HPDE6-E6E7 (cell line): ENCODE results near the gene FBXL17.

Experiments
- DNase-seq: peaks from one replicate; pipeline ENCODE4 v3.0.0; 2011; ENCODE audit warnings: missing footprints; ENCODE audit errors: extremely low spot score

Gene FBXL17

GRCh38 chr5:107954254-107954653 is 427.6 kb downstream of the FBXL17 start:
- no peak for DNase-seq

DNA sequence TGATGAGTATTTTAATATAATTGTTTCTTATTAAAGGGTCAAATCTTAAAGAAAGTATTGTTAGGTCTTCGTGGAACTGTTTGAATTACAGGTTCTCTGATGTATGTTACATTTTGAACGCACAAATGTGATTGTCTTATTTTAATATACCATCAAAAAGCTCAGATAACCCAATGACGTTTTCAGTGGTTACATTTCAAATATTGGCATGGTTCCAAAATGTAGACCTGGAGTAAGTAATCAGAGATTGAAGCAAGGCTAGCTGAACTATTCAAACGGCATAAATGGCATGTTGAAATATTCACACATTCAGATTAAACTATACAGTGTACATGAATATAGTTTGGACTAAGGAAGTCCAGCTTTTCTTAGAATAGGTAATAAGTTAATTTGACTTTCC is 429.4 kb downstream of the FBXL17 start:
- DNase-seq = no peak

DNA sequence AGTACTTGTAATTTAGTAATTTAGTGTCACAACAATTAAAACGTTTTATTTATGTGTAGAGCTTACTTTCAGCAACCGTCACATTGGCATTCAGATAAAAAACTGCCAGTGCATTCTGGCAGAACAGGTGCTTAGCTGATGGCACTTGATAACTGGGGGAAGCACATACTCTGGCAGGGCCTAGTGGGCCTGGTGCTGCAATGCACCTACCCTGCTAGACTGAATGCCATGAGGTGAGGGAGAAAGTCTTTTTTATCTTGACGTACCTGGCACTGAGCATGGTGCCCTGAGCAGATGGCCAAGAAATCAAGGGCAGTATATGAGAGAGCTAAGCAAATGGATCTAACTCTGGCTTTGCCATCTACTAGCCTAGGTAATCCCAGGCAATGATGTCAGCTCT is 430.6 kb downstream of the FBXL17 start:
- DNase-seq = no peak

DNA sequence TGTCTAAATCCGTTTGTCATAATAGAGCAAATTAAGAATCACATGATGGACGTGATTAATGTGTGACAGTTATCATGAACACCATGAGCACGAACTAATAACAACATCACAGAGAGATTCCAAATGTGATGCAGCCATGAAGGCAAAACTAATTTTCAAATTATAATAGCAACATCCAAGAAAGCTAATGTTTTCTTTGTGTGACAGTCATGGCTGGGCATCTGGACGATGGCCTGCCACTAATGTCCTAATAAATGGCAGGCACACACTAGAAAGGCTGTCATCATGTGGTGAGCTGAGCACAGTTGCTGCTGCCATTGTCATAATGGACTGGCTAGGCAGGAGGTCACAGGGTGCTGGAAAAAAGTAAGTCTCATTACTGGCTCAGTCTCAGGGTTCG is 431.1 kb downstream of the FBXL17 start:
- DNase-seq = no peak

- DNase-seq = no peak
Observed at GRCh38 chr5:107949688-107950341, 432.1 kb downstream of the FBXL17 start.

DNA sequence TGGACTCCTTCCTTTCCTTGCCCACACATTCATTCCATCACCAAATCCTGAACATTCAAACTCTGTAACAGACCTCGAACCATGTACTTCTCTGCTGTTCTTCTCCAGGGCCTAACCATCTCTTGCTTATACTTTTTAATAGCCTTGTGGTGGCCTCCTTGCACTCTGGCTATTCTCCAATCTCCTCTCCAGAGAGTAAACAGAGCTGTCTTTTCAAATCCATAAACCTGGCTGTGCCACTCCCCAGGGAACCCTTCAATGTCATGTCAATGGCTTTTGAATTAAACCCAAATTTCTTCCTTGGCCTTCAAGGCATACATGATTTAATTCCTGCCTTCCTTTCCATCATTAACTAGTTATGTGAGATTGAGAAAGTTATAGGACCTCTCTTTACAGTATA is 433.5 kb downstream of the FBXL17 start:
- DNase-seq = no peak

DNA sequence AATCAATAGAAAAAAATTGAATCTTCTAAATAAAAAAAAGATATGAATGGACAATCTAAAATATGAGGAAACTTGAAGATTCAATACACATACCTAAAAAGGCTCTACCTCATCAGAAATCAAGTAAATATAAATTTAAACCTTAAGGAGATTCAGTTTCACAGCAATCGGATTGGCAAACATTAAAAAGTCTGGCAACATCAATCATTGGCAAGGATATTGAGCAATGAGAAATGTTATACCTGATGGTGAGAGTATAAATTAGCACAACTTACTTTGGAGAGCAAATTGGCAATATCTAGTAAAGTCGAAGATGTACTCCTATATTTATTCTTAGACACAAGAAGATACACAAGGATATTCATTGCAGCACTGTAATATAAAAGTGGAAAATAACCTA is 436.8 kb downstream of the FBXL17 start:
- DNase-seq = no peak

DNA sequence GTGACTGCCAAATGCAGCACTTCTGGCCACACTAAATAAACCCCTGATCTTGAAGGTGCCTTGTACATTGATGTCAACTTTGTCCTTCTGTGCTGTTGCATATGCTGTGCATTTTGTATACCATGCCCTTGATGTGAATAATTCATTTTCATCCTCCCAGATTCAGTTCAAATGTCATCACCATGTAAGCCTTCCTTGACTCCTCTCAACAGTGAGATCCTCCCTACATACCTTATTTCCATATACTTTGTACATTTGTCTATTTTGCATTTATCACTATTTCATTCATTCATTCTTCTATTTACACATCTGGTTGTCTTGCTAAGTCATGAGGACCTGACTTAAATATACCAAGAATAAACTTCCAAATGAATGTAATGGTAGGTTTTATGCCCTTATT is 438.0 kb downstream of the FBXL17 start:
- DNase-seq = no peak

DNA sequence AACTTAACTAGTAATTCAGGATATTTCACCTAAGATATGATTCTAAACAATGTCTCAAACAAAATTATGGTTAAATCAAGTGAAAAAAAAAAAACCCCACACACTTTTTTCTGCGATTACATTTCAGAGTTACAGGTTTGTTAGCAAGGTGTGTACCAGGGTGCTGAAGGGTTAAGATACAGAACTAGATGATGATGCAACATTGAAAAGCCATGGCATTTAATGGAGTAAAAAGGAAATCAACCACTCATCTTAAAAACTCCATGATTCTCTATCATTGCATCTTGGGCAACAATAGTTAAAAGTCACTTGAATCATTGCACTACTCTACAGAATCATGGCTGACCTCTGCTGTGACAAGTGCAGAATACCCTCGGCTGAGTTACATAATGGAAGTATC is 440.9 kb downstream of the FBXL17 start:
- DNase-seq = no peak

DNA sequence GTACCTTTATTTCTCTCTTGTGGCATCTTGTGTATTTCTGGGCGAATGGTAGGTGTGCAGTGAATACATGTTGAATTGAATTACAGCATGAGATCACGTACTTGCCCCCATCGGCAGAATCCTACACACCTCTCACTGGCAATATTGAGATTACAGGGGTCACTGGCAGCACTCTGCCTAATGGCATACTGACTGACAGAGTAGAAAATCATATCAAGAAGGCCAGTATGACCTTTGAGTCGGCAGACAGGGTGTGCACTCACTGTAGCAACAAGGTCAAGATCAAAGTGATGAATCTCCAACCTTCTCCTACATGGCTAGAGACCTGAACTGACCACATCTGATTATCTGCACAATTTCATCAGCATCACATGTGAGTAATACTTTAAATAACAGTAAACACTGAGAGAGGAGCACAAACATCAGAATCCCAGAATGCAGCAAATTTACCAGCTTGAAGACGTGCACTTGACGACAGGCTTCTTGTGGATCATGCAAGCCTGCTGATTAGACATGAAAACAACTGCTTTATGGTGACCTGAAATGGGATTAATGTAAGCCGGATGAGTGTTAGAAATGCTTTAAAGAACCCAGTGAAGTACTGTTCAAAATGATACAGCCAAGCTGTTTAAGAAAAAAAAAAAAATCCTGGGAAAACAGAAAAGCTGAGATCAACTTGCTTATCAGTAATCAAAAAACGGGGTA is 444.1 kb downstream of the FBXL17 start:
- DNase-seq = no peak

DNA sequence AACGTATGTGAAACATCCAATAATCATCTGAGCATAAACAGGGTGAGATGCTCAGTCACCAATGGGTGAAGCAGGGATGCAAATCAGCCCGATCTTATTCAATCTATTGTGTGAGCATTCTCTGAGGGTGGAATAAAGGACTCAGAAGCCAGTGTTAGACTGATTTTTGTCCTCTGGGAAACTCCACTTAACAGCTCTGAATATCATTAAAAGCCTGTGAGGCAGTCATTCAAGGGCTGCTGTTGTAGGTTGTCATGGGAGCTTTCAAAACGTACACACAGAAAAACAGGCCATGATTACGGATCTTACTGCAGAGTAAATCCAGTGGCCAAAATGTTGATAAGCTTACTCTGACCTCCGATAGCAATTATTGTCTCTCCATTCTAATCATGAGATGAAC is 444.7 kb downstream of the FBXL17 start:
- DNase-seq = no peak

DNA sequence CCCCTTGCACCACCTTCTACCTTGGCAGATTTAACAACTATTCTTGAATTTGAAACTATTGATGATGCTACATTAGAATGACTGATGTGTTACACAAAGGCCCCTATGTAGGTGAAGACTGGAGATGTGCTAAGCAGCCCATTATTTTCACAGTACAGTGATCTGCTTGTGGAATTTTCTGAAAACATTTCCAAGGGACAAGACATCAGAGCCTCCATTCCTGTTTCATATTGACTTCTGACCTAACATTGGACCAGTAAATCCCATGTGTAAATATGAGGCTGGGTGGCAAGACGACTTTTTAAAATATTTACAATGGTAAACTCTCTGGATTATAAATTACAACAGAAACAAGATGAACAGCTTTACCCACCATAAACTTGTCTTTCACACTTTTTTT is 445.4 kb downstream of the FBXL17 start:
- DNase-seq = no peak

DNA sequence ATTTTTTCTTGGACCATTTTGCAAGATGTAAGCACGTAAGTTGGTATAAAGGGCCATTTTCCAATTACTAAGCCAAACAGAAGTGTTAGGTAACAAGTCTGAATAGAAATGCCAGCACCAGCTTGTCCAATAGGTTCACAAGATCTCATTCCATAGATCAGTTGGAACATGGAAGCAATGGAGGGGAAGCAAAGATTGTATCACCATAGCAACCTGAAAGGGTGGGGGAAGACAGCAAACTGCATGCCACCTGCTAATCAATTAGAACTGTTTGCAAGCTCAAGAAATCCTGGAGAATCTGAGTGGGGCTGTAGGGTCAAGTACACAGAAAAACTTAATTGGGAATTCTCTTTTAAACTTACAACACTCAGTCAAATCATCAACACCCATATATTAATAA is 446.3 kb downstream of the FBXL17 start:
- DNase-seq = no peak

- DNase-seq = no peak
Observed at GRCh38 chr5:107933326-107933725, 448.6 kb downstream of the FBXL17 start.

- DNase-seq = no peak
Observed at GRCh38 chr5:107930891-107931290, 451.0 kb downstream of the FBXL17 start.

GRCh38 chr5:107930092-107930491 is 451.8 kb downstream of the FBXL17 start:
- DNase-seq = no peak

DNA sequence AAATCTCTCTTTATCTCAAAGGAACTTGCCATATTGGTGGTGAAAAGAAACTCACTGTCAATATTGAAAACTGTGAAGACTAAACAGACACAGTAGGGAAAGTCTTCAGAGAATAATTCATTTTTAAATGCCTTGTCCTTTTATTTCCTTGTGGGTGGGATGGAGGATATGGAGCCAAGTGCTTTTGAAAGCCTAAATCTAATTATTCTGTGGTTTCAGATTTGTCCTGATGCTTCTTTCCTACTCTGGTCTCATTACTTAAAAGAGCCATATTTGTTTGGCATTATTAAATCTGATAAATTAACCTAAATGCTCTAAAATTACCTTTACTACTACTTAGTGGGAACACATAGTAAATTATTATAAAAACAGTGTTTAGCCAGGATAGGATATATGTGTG is 452.8 kb downstream of the FBXL17 start:
- DNase-seq = no peak

GRCh38 chr5:107926121-107926520 is 455.8 kb downstream of the FBXL17 start:
- DNase-seq = no peak

DNA sequence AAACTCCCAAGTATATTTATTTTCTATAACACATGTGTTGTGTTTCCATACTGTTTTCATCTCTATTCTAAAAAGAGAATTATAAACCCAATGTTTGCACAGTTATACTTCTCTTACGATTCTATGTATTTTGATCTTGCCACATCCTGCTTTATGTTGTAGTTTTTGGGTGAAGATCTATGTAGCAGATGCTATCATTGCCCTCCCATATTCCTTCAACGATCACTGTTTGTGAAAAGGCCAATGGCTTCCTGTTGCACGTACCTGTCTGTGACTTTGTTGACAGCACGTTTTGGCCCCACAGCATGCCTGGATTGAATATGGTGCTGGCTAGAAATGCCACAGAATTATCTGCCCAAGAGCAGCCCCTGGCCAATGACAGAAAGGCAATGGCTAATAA is 456.7 kb downstream of the FBXL17 start:
- DNase-seq = no peak

DNA sequence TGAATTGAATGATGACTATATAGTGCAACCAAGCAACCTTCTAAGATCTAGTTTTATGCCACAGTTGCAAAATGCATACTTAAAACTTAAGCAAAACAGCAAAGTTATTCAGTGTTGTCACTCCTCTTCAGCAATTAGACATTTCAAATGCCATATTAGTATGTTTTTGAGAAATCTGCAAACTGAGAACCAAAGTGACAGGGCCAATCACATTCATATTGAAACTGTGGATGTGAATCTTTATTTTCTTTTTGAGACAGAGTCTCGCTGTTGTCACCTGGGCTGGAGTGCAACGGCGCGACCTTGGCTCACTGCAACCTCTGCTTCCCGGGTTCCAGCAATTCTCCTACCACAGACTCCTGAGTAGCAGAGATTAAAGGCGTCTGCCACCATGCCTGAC is 461.9 kb downstream of the FBXL17 start:
- no peak for DNase-seq

DNA sequence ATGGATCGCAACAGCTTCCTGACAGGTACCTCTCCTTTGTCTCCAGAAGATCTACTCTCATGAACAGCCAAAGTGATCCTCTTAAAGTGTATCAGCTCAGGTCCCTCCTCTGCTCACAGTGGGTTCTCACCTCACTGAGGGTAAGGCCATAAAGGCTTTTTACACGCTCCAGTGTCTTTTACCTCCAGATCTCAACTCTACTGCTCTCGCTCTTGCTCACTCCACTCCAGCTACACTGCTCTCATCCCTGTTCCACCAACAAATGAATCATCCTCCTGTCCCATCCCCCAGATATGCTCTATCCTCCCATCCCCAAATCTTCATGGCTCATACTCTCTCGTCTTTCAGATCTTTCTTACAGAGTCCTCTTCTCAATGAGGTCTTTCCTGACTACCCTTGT is 462.5 kb downstream of the FBXL17 start:
- DNase-seq = no peak

DNA sequence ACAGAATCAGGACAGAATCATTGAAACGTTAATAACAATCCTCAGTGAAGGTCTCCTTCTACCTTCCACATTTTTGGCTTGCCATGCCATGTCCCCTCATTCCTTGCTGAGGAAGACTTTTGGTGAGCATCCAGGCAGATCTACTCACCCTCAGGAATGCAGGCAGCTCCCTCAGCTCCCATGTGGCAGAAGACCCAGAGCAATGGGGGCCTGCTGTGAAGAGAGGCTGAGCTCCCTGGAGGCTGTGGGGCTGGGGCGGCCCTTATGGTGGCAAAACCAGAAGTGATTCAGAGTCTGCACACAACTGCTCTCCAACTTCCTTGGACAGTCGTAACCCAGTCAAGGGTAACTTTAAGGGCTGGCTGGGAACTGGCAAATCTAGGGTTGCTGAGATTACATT is 463.9 kb downstream of the FBXL17 start:
- no peak for DNase-seq

GRCh38 chr5:107916731-107917725 is 464.9 kb downstream of the FBXL17 start:
- no peak for DNase-seq
